WTC11 (cell line): Measurements from ENCODE around the gene ARID2. TPM values are rescaled to one million over a fixed set of nuclear protein-coding genes. Genes with fewer than 3 reads are reported as not detected.

Experiments used
- ATAC-seq: fragments of 200-7000 bp; cut with Tn5 transposase; 2 replicates; pipeline ENCODE4 v1.10.0; 2021; ENCODE audit warnings: mild to moderate bottlenecking, moderate library complexity
- CTCF ChIA-PET: fragments of 300-600 bp; sonication (Branson Sonifier 250); formaldehyde crosslinking; loops from one replicate; lab custom pipeline; 2021; ENCODE audit warnings: antibody characterized with exemption; lab: Charles Lee
- POLR2A ChIA-PET: fragments of 350-600 bp; sonication (Branson Sonifier 250); formaldehyde crosslinking; loops from one replicate; lab custom pipeline; 2021; ENCODE audit warnings: antibody characterized with exemption; lab: Charles Lee
- DNase-seq: peaks from one replicate; pipeline ENCODE4 v3.0.0; 2021; ENCODE audit warnings: low spot score
- H3K27ac Mint-ChIP-seq: 2 replicates; pipeline ENCODE4 v1.8.0; 2021; ENCODE audit warnings: mixed read lengths
- H3K27me3 Mint-ChIP-seq: 2 replicates; pipeline ENCODE4 v1.8.0; 2021; ENCODE audit warnings: low read depth, mild to moderate bottlenecking, moderate library complexity, mixed read lengths
- H3K36me3 Mint-ChIP-seq: 2 replicates; pipeline ENCODE4 v1.8.0; 2021; ENCODE audit warnings: mixed read lengths
- H3K4me1 Mint-ChIP-seq: 2 replicates; pipeline ENCODE4 v1.8.0; 2022; ENCODE audit warnings: mixed read lengths
- H3K4me3 Mint-ChIP-seq: 2 replicates; pipeline ENCODE4 v1.8.0; 2021; ENCODE audit warnings: mild to moderate bottlenecking, moderate library complexity, mixed read lengths
- H3K9me3 Mint-ChIP-seq: 2 replicates; pipeline ENCODE4 v1.8.0; 2021; ENCODE audit warnings: mixed read lengths
- ATF1 ChIP-seq: sonication (generic); formaldehyde crosslinking; IDR thresholded peaks from 2 replicates; pipeline ENCODE4 v1.8.1; 2023; ENCODE audit warnings: mild to moderate bottlenecking, moderate library complexity, missing genetic modification reagents
- ATF6 ChIP-seq: sonication (generic); formaldehyde crosslinking; IDR thresholded peaks from 2 replicates; pipeline ENCODE4 v1.8.1; 2023; ENCODE audit warnings: mild to moderate bottlenecking, missing genetic modification reagents
- CDX4 ChIP-seq: fragments of 250-450 bp; sonication (Bioruptor Pico); IDR thresholded peaks from 2 replicates; pipeline ENCODE4 v1.9.0; 2021; ENCODE audit warnings: moderate library complexity, mild to moderate bottlenecking, inconsistent platforms, borderline replicate concordance
- FOXP4 ChIP-seq: sonication (generic); formaldehyde crosslinking; IDR thresholded peaks from 2 replicates; pipeline ENCODE4 v1.8.0; 2022; ENCODE audit warnings: mild to moderate bottlenecking, missing genetic modification reagents
- GRHL2 ChIP-seq: fragments of 250-450 bp; sonication (Bioruptor Pico); IDR thresholded peaks from 2 replicates; pipeline ENCODE4 v1.8.0; 2022; ENCODE audit warnings: mild to moderate bottlenecking, moderate library complexity; ENCODE audit not compliant: insufficient replicate concordance, severe bottlenecking
- HMGA2 ChIP-seq: fragments of 250-450 bp; sonication (Bioruptor Pico); IDR thresholded peaks from 2 replicates; pipeline ENCODE4 v1.4.0; 2021; ENCODE audit warnings: mild to moderate bottlenecking, moderate library complexity
- MXD4 ChIP-seq: fragments of 250-450 bp; sonication (Bioruptor Pico); IDR thresholded peaks from 2 replicates; pipeline ENCODE4 v1.8.0; 2021; ENCODE audit warnings: mild to moderate bottlenecking, moderate library complexity, borderline replicate concordance
- NR1H2 ChIP-seq: sonication (generic); formaldehyde crosslinking; IDR thresholded peaks from 2 replicates; pipeline ENCODE4 v1.9.0; 2021; ENCODE audit warnings: mild to moderate bottlenecking, moderate library complexity, missing genetic modification reagents
- PRDM15 ChIP-seq: sonication (generic); formaldehyde crosslinking; IDR thresholded peaks from 2 replicates; pipeline ENCODE4 v1.8.0; 2022; ENCODE audit warnings: missing genetic modification reagents
- PREB ChIP-seq: sonication (generic); formaldehyde crosslinking; IDR thresholded peaks from 2 replicates; pipeline ENCODE4 v1.8.1; 2022; ENCODE audit warnings: mild to moderate bottlenecking, missing genetic modification reagents, moderate library complexity, borderline replicate concordance
- RELA ChIP-seq: sonication (generic); formaldehyde crosslinking; IDR thresholded peaks from 2 replicates; pipeline ENCODE4 v1.8.1; 2022; ENCODE audit warnings: missing genetic modification reagents, mild to moderate bottlenecking, borderline replicate concordance
- SOX15 ChIP-seq: fragments of 250-450 bp; sonication (Bioruptor Pico); IDR thresholded peaks from 2 replicates; pipeline ENCODE4 v1.9.0; 2021; ENCODE audit warnings: mild to moderate bottlenecking
- ZNF219 ChIP-seq: sonication (generic); formaldehyde crosslinking; IDR thresholded peaks from 2 replicates; pipeline ENCODE4 v1.8.0; 2023; ENCODE audit warnings: missing genetic modification reagents, mild to moderate bottlenecking, borderline replicate concordance
- ZSCAN18 ChIP-seq: fragments of 250-450 bp; sonication (Bioruptor Pico); IDR thresholded peaks from 2 replicates; pipeline ENCODE4 v2.1.2; 2022; ENCODE audit warnings: mild to moderate bottlenecking, moderate library complexity
- total RNA-seq: library from RNA; stranded (reverse); gene quantifications from 3 replicates; pipeline ENCODE4 v1.2.3, GENCODE V29; 2021
- TF ChIP-seq, protein P1 (sequence below): sonication (generic); formaldehyde crosslinking; IDR thresholded peaks from 2 replicates; pipeline ENCODE4 v1.8.0; 2022; ENCODE audit warnings: mild to moderate bottlenecking, missing genetic modification reagents
- TF ChIP-seq, protein P2 (sequence below): sonication (generic); formaldehyde crosslinking; IDR thresholded peaks from 2 replicates; pipeline ENCODE4 v1.8.1; 2022; ENCODE audit warnings: mild to moderate bottlenecking, moderate library complexity, missing genetic modification reagents

The ARID2 gene
- total RNA-seq, 1 experiment from 2014 or later, result 33.9 TPM

- TF ChIP-seq ATF6 (CRISPR knock-in tag) (no peak), ZSCAN18 (no peak), PRDM15 (CRISPR knock-in tag) (no peak), HMGA2 (no peak), FOXP4 (CRISPR knock-in tag) (no peak)
- TF ChIP-seq, protein P1, sequence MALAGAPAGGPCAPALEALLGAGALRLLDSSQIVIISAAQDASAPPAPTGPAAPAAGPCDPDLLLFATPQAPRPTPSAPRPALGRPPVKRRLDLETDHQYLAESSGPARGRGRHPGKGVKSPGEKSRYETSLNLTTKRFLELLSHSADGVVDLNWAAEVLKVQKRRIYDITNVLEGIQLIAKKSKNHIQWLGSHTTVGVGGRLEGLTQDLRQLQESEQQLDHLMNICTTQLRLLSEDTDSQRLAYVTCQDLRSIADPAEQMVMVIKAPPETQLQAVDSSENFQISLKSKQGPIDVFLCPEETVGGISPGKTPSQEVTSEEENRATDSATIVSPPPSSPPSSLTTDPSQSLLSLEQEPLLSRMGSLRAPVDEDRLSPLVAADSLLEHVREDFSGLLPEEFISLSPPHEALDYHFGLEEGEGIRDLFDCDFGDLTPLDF (CRISPR knock-in tag), result no peak
Measured at GRCh38 chr12:45695035-45695434, 34.5 kb upstream of the ARID2 start (continued).

- CTCF ChIA-PET, result no interaction called here
- H3K27ac Mint-ChIP-seq, result no peak overlapping the region
- H3K4me1 Mint-ChIP-seq, result peaks cover 7% of the 10 kb centered on the region; the same call in 1 of the 2 replicates
- no peak for ATAC-seq
- H3K36me3 Mint-ChIP-seq, result peaks cover 12% of the 10 kb centered on the region
- POLR2A ChIA-PET, result no interaction called here
- H3K27me3 Mint-ChIP-seq, result no peaks in the 10 kb centered on the region
- H3K4me3 Mint-ChIP-seq, result no peak overlapping the region
- no peak for DNase-seq
- H3K9me3 Mint-ChIP-seq, result peaks cover 18% of the 10 kb centered on the region
- TF ChIP-seq MXD4 (CRISPR knock-in tag) (no peak), CDX4 (no peak)
Measured at GRCh38 chr12:45695606-45696005, 33.9 kb upstream of the ARID2 start.

DNA sequence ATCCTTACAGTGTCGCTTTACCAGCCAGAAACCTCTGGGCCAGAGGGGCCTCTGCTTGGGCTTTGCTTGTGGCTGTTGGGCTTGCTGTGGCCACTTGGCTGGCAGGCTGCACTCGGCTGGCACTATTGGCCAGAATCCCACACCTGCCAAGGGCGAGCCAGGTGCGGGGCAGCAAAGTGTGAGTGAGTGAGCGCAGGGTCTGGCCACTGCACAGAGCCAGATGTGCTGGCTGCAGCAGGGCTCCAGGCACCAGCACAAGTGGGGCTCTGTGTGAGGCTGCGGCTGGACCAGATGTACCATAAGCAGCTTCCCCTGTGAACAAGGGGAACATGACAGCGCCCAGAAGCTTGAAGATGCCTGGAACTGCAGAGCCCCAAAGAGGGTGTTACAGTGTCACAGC, 33.5 kb upstream of the ARID2 start:
- Mint-ChIP-seq H3K27ac (no peak overlapping the region), H3K9me3 (peaks cover 18% of the 10 kb centered on the region), H3K4me1 (peaks cover 7% of the 10 kb centered on the region; the same call in 1 of the 2 replicates), H3K4me3 (no peak overlapping the region), H3K36me3 (peaks cover 12% of the 10 kb centered on the region), H3K27me3 (no peaks in the 10 kb centered on the region)
- ATAC-seq (no peak), DNase-seq (no peak)
- ChIA-PET CTCF (no interaction called here), POLR2A (no interaction called here)
- TF ChIP-seq RELA (CRISPR knock-in tag) (no peak), SOX15 (CRISPR knock-in tag) (no peak), NR1H2 (CRISPR knock-in tag) (no peak), ATF1 (no peak), GRHL2 (CRISPR knock-in tag) (no peak), ZNF219 (CRISPR knock-in tag) (no peak), PREB (no peak)
- TF ChIP-seq, protein P2, sequence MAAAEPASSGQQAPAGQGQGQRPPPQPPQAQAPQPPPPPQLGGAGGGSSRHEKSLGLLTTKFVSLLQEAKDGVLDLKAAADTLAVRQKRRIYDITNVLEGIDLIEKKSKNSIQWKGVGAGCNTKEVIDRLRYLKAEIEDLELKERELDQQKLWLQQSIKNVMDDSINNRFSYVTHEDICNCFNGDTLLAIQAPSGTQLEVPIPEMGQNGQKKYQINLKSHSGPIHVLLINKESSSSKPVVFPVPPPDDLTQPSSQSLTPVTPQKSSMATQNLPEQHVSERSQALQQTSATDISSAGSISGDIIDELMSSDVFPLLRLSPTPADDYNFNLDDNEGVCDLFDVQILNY (CRISPR knock-in tag), result no peak
